ENCODE results near the gene ZNF124.
"Not testable (repeated sequence)": the region's sequence is repeated elsewhere in the genome, so short reads cannot be mapped to it uniquely, and the experiment has no call there.

Gene ZNF124

GRCh38 chr1:247175458-247175857, 3.6 kb upstream of the ZNF124 start:
- DNase-seq (ENCODE audit: low read depth): no peak
- TF ChIP-seq CTCF (conservative IDR thresholded peaks at IDR 0.05; ENCODE audit: control insufficient read depth, insufficient read depth, low read depth, low read length): no peak
- no peak overlapping the region for H3K4me3 ChIP-seq (ENCODE audit: control insufficient read depth, low read depth, low read length)

GRCh38 chr1:247173431-247173830, 1.6 kb upstream of the ZNF124 start:
- no peak overlapping the region for H3K4me3 ChIP-seq (ENCODE audit: control insufficient read depth, low read depth, low read length)
- no peak for TF ChIP-seq CTCF (conservative IDR thresholded peaks at IDR 0.05; ENCODE audit: control insufficient read depth, insufficient read depth, low read depth, low read length)
- no peak for DNase-seq (ENCODE audit: low read depth)

GRCh38 chr1:247172996-247173395, 1.2 kb upstream of the ZNF124 start:
- no peak for DNase-seq (ENCODE audit: low read depth)
- no peak overlapping the region for H3K4me3 ChIP-seq (ENCODE audit: control insufficient read depth, low read depth, low read length)
- TF ChIP-seq CTCF (conservative IDR thresholded peaks at IDR 0.05; ENCODE audit: control insufficient read depth, insufficient read depth, low read depth, low read length): no peak

GRCh38 chr1:247171443-247171842, 377 bp downstream of the ZNF124 start:
- not testable (repeated sequence) for H3K4me3 ChIP-seq (ENCODE audit: control insufficient read depth, low read depth, low read length); DNase-seq (ENCODE audit: low read depth)

- DNase-seq (ENCODE audit: low read depth): no peak
- TF ChIP-seq CTCF (conservative IDR thresholded peaks at IDR 0.05; ENCODE audit: control insufficient read depth, insufficient read depth, low read depth, low read length): no peak
- no peak overlapping the region for H3K4me3 ChIP-seq (ENCODE audit: control insufficient read depth, low read depth, low read length)
These were observed 6.1 kb downstream of the ZNF124 start for GRCh38 chr1:247165674-247166073.

GRCh38 chr1:247164694-247165093, 7.1 kb downstream of the ZNF124 start:
- no peak for DNase-seq (ENCODE audit: low read depth)
- no peak overlapping the region for H3K4me3 ChIP-seq (ENCODE audit: control insufficient read depth, low read depth, low read length)
- no peak for TF ChIP-seq CTCF (conservative IDR thresholded peaks at IDR 0.05; ENCODE audit: control insufficient read depth, insufficient read depth, low read depth, low read length)

- TF ChIP-seq CTCF (conservative IDR thresholded peaks at IDR 0.05; ENCODE audit: control insufficient read depth, insufficient read depth, low read depth, low read length): no peak
- no peak overlapping the region for H3K4me3 ChIP-seq (ENCODE audit: control insufficient read depth, low read depth, low read length)
These were observed 15.0 kb downstream of the ZNF124 start for GRCh38 chr1:247156787-247157232.

More at GRCh38 chr1:247156787-247157232, 15.0 kb downstream of the ZNF124 start:
- peak; percentile 18 for DNase-seq (ENCODE audit: low read depth)

All from fibroblast of mammary gland (primary cell).